Mesenchymal stem cell (in vitro differentiated cells and primary cell): ENCODE results near the gene PKD1L1.

ENCODE experiments used
- DNase-seq: peaks from one replicate; pipeline ENCODE4 v3.0.0-alpha.2; 2013
- H2AFZ ChIP-seq: one replicate; pipeline ENCODE4 v1.6.1; 2013; ENCODE audit warnings: low read depth, mild to moderate bottlenecking, control low read depth, inconsistent platforms, low read length, moderate library complexity
- H2AK5ac ChIP-seq: 2 replicates; pipeline ENCODE4 v1.6.1; 2013; ENCODE audit warnings: low read length, moderate library complexity, mild to moderate bottlenecking, inconsistent platforms; ENCODE audit not compliant: severe bottlenecking
- H2BK120ac ChIP-seq: one replicate; pipeline ENCODE4 v1.6.1; 2013; ENCODE audit warnings: low read depth, mild to moderate bottlenecking, inconsistent platforms, low read length, moderate library complexity
- H2BK12ac ChIP-seq, 2 experiments: one replicate each; pipeline ENCODE4 v1.6.1; 2013; ENCODE audit warnings: inconsistent platforms in 2 of 2, low read length in 2 of 2, mild to moderate bottlenecking in 2 of 2, moderate library complexity in 2 of 2, control low read depth in 1 of 2
- H2BK15ac ChIP-seq: one replicate; pipeline ENCODE4 v1.6.1; 2013; ENCODE audit warnings: mild to moderate bottlenecking, low read depth, inconsistent platforms; ENCODE audit not compliant: poor library complexity, severe bottlenecking
- H2BK5ac ChIP-seq: 2 replicates; pipeline ENCODE4 v1.6.1; 2013; ENCODE audit warnings: low read depth, mild to moderate bottlenecking, low read length, control low read depth, inconsistent platforms; ENCODE audit not compliant: poor library complexity, severe bottlenecking
- H3K14ac ChIP-seq, 2 experiments: one replicate each; pipeline ENCODE4 v1.6.1; 2013; ENCODE audit warnings: inconsistent platforms in 2 of 2, low read length in 2 of 2, control low read depth in 1 of 2, mild to moderate bottlenecking in 1 of 2, moderate library complexity in 1 of 2
- H3K18ac ChIP-seq, 2 experiments: one replicate each; pipeline ENCODE4 v1.6.1; 2013; ENCODE audit warnings: inconsistent platforms in 2 of 2, low read length in 2 of 2, control low read depth in 1 of 2, low read depth in 1 of 2, mild to moderate bottlenecking in 1 of 2
- H3K23ac ChIP-seq, 2 experiments: one replicate each; pipeline ENCODE4 v1.6.1; 2013; ENCODE audit warnings: inconsistent platforms in 2 of 2, low read length in 2 of 2, mild to moderate bottlenecking in 2 of 2, moderate library complexity in 2 of 2, control low read depth in 1 of 2
- H3K27ac ChIP-seq: 2 replicates; pipeline ENCODE4 v1.5.1; 2013; ENCODE audit warnings: mild to moderate bottlenecking, moderate library complexity, low read length, control low read depth, inconsistent platforms; ENCODE audit not compliant: poor library complexity, severe bottlenecking
- H3K27me3 ChIP-seq, 2 experiments: 2 replicates each; pipeline versions ENCODE4 v1.6.1 to v1.7.0; 2013; ENCODE audit warnings: low read length in 2 of 2, mild to moderate bottlenecking in 2 of 2, moderate library complexity in 2 of 2, control low read depth in 1 of 2, inconsistent platforms in 1 of 2; ENCODE audit not compliant: control insufficient read depth in 1 of 2, insufficient read depth in 1 of 2
- H3K36me3 ChIP-seq, 2 experiments: 2 replicates each; pipeline versions ENCODE4 v1.6.1 to v1.7.0; 2013; ENCODE audit warnings: low read length in 2 of 2, control low read depth in 1 of 2, inconsistent platforms in 1 of 2, low read depth in 1 of 2, mild to moderate bottlenecking in 1 of 2; ENCODE audit not compliant: insufficient read depth in 2 of 2, control insufficient read depth in 1 of 2
- H3K4ac ChIP-seq, 2 experiments: one replicate each; pipeline ENCODE4 v1.6.1; 2013; ENCODE audit warnings: inconsistent platforms in 2 of 2, low read length in 2 of 2, mild to moderate bottlenecking in 2 of 2, moderate library complexity in 2 of 2, control low read depth in 1 of 2, low read depth in 1 of 2
- H3K4me1 ChIP-seq: 2 replicates; pipeline ENCODE4 v1.6.1; 2013; ENCODE audit warnings: low read depth, low read length, control low read depth; ENCODE audit not compliant: control insufficient read depth, insufficient read depth
- H3K4me2 ChIP-seq: 2 replicates; pipeline ENCODE4 v1.6.1; 2013; ENCODE audit warnings: low read length, mild to moderate bottlenecking, inconsistent platforms; ENCODE audit not compliant: poor library complexity, severe bottlenecking
- H3K4me3 ChIP-seq, 2 experiments: 2 replicates each; pipeline versions ENCODE4 v1.5.1 to v1.7.0; 2013; ENCODE audit warnings: low read length in 2 of 2, mild to moderate bottlenecking in 2 of 2, control low read depth in 1 of 2, low read depth in 1 of 2; ENCODE audit not compliant: insufficient read depth in 1 of 2
- H3K79me1 ChIP-seq: replicated peaks from 2 replicates; pipeline ENCODE4 v1.6.1; 2013; ENCODE audit warnings: mild to moderate bottlenecking, control low read depth, low read length, inconsistent platforms; ENCODE audit not compliant: poor library complexity, severe bottlenecking
- H3K9ac ChIP-seq: 2 replicates; pipeline ENCODE4 v1.7.0; 2013; ENCODE audit warnings: mild to moderate bottlenecking, low read length, moderate library complexity
- H3K9me3 ChIP-seq: 2 replicates; pipeline ENCODE4 v1.7.0; 2013; ENCODE audit warnings: mild to moderate bottlenecking, low read length; ENCODE audit not compliant: control insufficient read depth
- H4K8ac ChIP-seq: one replicate; pipeline ENCODE4 v1.6.1; 2013; ENCODE audit warnings: inconsistent platforms, mild to moderate bottlenecking, low read length, moderate library complexity
- H4K91ac ChIP-seq: one replicate; pipeline ENCODE4 v1.6.1; 2013; ENCODE audit warnings: mild to moderate bottlenecking, low read length, inconsistent platforms
- WGBS: methylation state at CpG from one replicate; pipeline ENCODE4 v1.1.7; 2013; ENCODE audit warnings: mixed read lengths; 5-methylcytosine and 5-hydroxymethylcytosine counted together

PKD1L1 gene

DNA sequence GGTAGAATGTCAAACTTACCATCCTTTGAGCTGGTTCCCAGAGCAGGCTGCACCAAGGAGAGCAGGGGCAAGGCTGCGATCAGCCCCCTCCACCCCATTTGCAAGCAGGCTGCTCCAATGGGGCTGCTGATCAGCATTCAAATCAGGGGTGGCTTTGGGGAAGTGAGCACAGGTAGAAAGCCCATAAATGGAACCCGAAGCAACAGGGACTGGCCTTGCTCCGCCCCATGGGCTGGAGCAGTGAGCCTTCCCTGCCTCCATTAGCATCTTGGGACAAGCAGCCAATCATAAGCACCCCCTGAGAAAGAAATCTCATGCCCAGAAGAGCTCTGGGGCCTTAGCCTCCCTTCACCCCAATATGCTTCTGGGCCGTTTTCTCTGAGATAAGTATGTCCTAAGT is 4.0 kb upstream of the PKD1L1 start:
- Histone ChIP-seq H4K91ac (no peak overlapping the region), H3K9me3 (no peaks in the 10 kb centered on the region), H2BK5ac (no peak overlapping the region), H3K4me2 (no peak overlapping the region), H3K4ac (no peak overlapping the region), H4K8ac (no peak overlapping the region), H3K23ac (no peak overlapping the region), H2BK120ac (no peak overlapping the region), H3K27me3 (no peaks in the 10 kb centered on the region), H3K4me1 (peaks cover 10% of the 10 kb centered on the region), H2BK15ac (no peak overlapping the region), H3K27ac (no peak overlapping the region), H2BK12ac (no peak overlapping the region), H3K36me3 (peaks cover 4 to 31% of the 10 kb centered on the region in 2 experiments), H3K14ac (no peak overlapping the region), H3K4me3 (no peak overlapping the region), H3K9ac (no peak overlapping the region), H2AK5ac (no peak overlapping the region), H2AFZ (no peak overlapping the region), H3K79me1 (peaks cover 9% of the 10 kb centered on the region), H3K18ac (no peak overlapping the region)
- 90% methylated on average over 3 of the region's 4 CpGs for WGBS
- no peak for DNase-seq

DNA sequence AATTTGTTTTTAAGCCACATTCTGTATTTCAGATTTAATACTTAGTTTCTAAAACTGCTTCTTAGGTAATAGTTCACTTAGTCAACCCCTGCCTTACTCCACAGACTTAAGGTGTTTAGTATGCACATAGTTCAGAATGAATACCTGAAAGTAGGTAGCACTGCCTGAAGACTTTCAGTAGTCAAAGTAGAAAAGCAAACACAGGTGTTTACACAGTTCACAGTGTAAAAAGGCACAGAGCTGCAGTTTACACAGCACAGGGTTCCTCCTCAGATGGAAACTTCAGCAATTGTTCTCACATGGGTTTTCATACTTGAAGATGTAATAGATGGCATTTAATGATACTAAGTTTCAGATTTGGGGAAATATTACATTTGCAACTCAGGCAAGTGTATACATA is 3.1 kb upstream of the PKD1L1 start:
- H2BK5ac ChIP-seq = no peak overlapping the region
- no peak overlapping the region for H3K9ac ChIP-seq
- no peak overlapping the region for H3K14ac ChIP-seq
- peaks cover 11% of the 10 kb centered on the region for H3K4me1 ChIP-seq
- no peak overlapping the region for H4K91ac ChIP-seq
- no peak overlapping the region for H3K23ac ChIP-seq
- no peak overlapping the region for H3K4me2 ChIP-seq
- H2BK120ac ChIP-seq = no peak overlapping the region
- H2AFZ ChIP-seq = no peak overlapping the region
- H3K79me1 ChIP-seq = peaks cover 6% of the 10 kb centered on the region
- no peak overlapping the region for H2AK5ac ChIP-seq
- no peak overlapping the region for H3K4me3 ChIP-seq
- no peaks in the 10 kb centered on the region for H3K27me3 ChIP-seq
- H3K18ac ChIP-seq = no peak overlapping the region
- no peak overlapping the region for H3K4ac ChIP-seq
- H3K36me3 ChIP-seq = peaks cover 5 to 22% of the 10 kb centered on the region in 2 experiments
- H3K9me3 ChIP-seq = no peaks in the 10 kb centered on the region
- no peak overlapping the region for H3K27ac ChIP-seq
- no peak overlapping the region for H4K8ac ChIP-seq
- no peak overlapping the region for H2BK15ac ChIP-seq
- DNase-seq = no peak
- no peak overlapping the region for H2BK12ac ChIP-seq

DNA sequence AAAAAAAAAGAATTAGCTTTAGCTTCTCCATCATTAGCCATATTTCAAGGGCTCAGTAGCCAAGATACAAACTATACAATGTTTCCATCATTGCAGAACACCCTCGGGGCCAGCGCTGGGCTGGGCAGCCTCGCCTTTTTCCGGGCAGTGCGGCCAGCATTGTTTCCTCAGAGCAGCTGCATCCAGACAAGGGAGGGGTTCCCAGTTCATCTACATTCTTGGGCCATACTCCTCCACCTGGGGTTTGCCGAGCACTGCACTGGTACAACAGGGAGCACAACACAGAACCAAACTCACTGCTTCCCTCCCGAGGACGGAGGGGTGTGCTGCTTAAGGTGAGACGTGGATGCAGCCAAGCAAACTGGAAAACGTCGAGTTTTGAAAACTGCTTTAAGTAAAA is 2.4 kb upstream of the PKD1L1 start:
- Histone ChIP-seq H3K9me3 (no peaks in the 10 kb centered on the region), H2BK15ac (no peak overlapping the region), H4K91ac (no peak overlapping the region), H2BK120ac (no peak overlapping the region), H3K27me3 (no peaks in the 10 kb centered on the region), H3K18ac (no peak overlapping the region), H2AK5ac (no peak overlapping the region), H2AFZ (no peak overlapping the region), H3K9ac (no peak overlapping the region), H3K4me1 (peaks cover 13% of the 10 kb centered on the region), H4K8ac (no peak overlapping the region), H3K4me2 (no peak overlapping the region), H3K14ac (no peak overlapping the region), H3K4ac (no peak overlapping the region), H3K27ac (no peak overlapping the region), H3K4me3 (no peak overlapping the region), H3K23ac (no peak overlapping the region), H3K79me1 (no peaks in the 10 kb centered on the region), H2BK5ac (no peak overlapping the region), H2BK12ac (no peak overlapping the region), H3K36me3 (peaks cover 3 to 18% of the 10 kb centered on the region in 2 experiments)
- WGBS = 93% methylated on average over 7 of the region's 11 CpGs
- no peak for DNase-seq

DNA sequence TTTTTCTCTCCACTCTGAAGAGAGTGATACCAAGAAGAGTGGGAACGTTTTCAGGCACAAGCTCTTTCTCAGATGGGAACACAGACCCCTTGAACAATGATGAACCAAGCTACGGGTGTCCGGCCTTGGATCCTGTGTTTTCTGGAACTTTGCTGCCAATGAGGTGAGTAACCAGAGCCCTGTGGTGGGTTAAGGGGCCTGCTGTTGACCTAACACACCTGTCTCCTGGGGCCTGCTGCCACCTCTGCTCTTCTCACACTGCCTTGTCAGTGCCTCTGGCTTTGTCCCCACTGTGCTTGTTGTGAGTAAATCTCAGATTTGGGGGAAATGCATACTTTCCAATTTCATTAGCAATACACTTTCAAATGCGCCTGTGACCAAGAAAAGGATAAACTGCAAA is 1.4 kb upstream of the PKD1L1 start:
- Histone ChIP-seq H3K14ac (no peak overlapping the region), H3K36me3 (peaks cover 3 to 9% of the 10 kb centered on the region in 2 experiments), H2AK5ac (no peak overlapping the region), H3K79me1 (no peaks in the 10 kb centered on the region), H3K4ac (no peak overlapping the region), H2BK120ac (no peak overlapping the region), H3K4me1 (peaks cover 11% of the 10 kb centered on the region), H2BK15ac (no peak overlapping the region), H3K27me3 (no peaks in the 10 kb centered on the region), H3K4me3 (no peak overlapping the region), H3K9ac (no peak overlapping the region), H3K4me2 (no peak overlapping the region), H3K23ac (no peak overlapping the region), H4K8ac (no peak overlapping the region), H4K91ac (no peak overlapping the region), H2AFZ (no peak overlapping the region), H2BK12ac (no peak overlapping the region), H3K18ac (no peak overlapping the region), H3K27ac (no peak overlapping the region), H3K9me3 (no peaks in the 10 kb centered on the region), H2BK5ac (no peak overlapping the region)
- DNase-seq = no peak
- 92% methylated on average over 4 of the region's 4 CpGs for WGBS
